BJ (cell line): ENCODE measurements around the gene NLK. TPM values are rescaled to one million over a fixed set of nuclear protein-coding genes. Genes with fewer than 3 reads are reported as not detected.

Source experiments
- CTCF ChIA-PET: fragments of 350-600 bp; formaldehyde crosslinking; extraction: SDS; loops from one replicate; lab custom pipeline; 2021; ENCODE audit warnings: antibody characterized with exemption, inconsistent platforms; lab: Yijun Ruan, JAX
- POLR2A ChIA-PET: fragments of 300-600 bp; sonication (Branson Sonifier 250); formaldehyde crosslinking; extraction: SDS; loops from one replicate; lab custom pipeline; 2021; ENCODE audit warnings: antibody characterized with exemption; lab: Charles Lee
- DNase-seq: peaks from one replicate; pipeline ENCODE4 v3.0.0-alpha.2; 2011; ENCODE audit warnings: low read depth
- H3K27me3 ChIP-seq: 2 replicates; pipeline ENCODE4 v1.6.0; 2011; ENCODE audit warnings: low read length; ENCODE audit not compliant: control insufficient read depth, insufficient read depth
- H3K36me3 ChIP-seq: 2 replicates; pipeline ENCODE4 v1.5.1; 2011; ENCODE audit warnings: low read length; ENCODE audit not compliant: control insufficient read depth, insufficient read depth
- H3K4me3 ChIP-seq: 2 replicates; pipeline ENCODE4 v1.5.1; 2011; ENCODE audit warnings: low read depth, mild to moderate bottlenecking, control low read depth, low read length
- CTCF ChIP-seq: IDR thresholded peaks from 2 replicates; pipeline ENCODE4 v1.5.1; 2011; ENCODE audit warnings: low read depth, mild to moderate bottlenecking, control low read depth, inconsistent platforms, low read length, moderate library complexity; ENCODE audit not compliant: insufficient read depth
- polyA plus RNA-seq: library from polyadenylated mRNA; depleted of rRNA; stranded (reverse); fragments of >200 nt; gene quantifications from 2 replicates; pipeline ENCODE4 v1.2.3, GENCODE V29; 2011

Gene NLK
- polyA plus RNA-seq, 1 experiment, result 16.5 TPM

GRCh38 chr17:28008513-28008912 lies 34.0 kb upstream of the NLK start:
- POLR2A ChIA-PET, result no interaction called here
- no peak for DNase-seq
- no peaks in the 10 kb centered on the region for H3K36me3 ChIP-seq
- no peak overlapping the region for H3K4me3 ChIP-seq
- CTCF ChIA-PET, result no interaction called here
- no peak for TF ChIP-seq CTCF
- H3K27me3 ChIP-seq, result peaks cover 8% of the 10 kb centered on the region; the same call in 1 of the 2 replicates

GRCh38 chr17:28010406-28010805 lies 32.1 kb upstream of the NLK start:
- Histone ChIP-seq H3K27me3 (peaks cover 8% of the 10 kb centered on the region; the same call in 1 of the 2 replicates), H3K36me3 (no peaks in the 10 kb centered on the region), H3K4me3 (no peak overlapping the region)
- ChIA-PET CTCF (interaction anchor here (1.6 kb wide), 1 partner anchor 28 kb away, joined by 5 read pairs; no protein-coding TSS in a partner anchor), POLR2A (no interaction called here)
- no peak for DNase-seq
- no peak for TF ChIP-seq CTCF

GRCh38 chr17:28018439-28019070 lies 23.9 kb upstream of the NLK start:
- CTCF ChIA-PET, result interaction anchor here (1.4 kb wide), 1 partner anchor 12 kb away, joined by 4 read pairs; no protein-coding TSS in a partner anchor
- DNase-seq, result no peak
- Histone ChIP-seq H3K4me3 (no peak overlapping the region), H3K27me3 (no peaks in the 10 kb centered on the region), H3K36me3 (no peaks in the 10 kb centered on the region)
- POLR2A ChIA-PET, result no interaction called here
- no peak for TF ChIP-seq CTCF

GRCh38 chr17:28020515-28020914 lies 22.0 kb upstream of the NLK start:
- no peak for TF ChIP-seq CTCF
- ChIA-PET POLR2A (no interaction called here), CTCF (no interaction called here)
- Histone ChIP-seq H3K4me3 (no peak overlapping the region), H3K27me3 (no peaks in the 10 kb centered on the region), H3K36me3 (no peaks in the 10 kb centered on the region)
- DNase-seq, result no peak

GRCh38 chr17:28029044-28029443 lies 13.4 kb upstream of the NLK start:
- CTCF ChIA-PET, result no interaction called here
- Histone ChIP-seq H3K27me3 (no peaks in the 10 kb centered on the region), H3K36me3 (no peaks in the 10 kb centered on the region), H3K4me3 (no peak overlapping the region)
- POLR2A ChIA-PET, result no interaction called here
- DNase-seq, result no peak
- no peak for TF ChIP-seq CTCF
